Activated CD4-positive, alpha-beta T cell treated with anti-CD3 and anti-CD28 coated beads, Interleukin-10, Interleukin-2, amounts not matched to agents 100 ng/mL and 50 ng/mL, durations not matched to agents 16 hours and 8 hours (primary cell): ENCODE results near the gene KCP.

Source experiments
- DNase-seq: peaks from one replicate; pipeline ENCODE4 v3.0.0-alpha.2; 2020

The KCP gene

DNA sequence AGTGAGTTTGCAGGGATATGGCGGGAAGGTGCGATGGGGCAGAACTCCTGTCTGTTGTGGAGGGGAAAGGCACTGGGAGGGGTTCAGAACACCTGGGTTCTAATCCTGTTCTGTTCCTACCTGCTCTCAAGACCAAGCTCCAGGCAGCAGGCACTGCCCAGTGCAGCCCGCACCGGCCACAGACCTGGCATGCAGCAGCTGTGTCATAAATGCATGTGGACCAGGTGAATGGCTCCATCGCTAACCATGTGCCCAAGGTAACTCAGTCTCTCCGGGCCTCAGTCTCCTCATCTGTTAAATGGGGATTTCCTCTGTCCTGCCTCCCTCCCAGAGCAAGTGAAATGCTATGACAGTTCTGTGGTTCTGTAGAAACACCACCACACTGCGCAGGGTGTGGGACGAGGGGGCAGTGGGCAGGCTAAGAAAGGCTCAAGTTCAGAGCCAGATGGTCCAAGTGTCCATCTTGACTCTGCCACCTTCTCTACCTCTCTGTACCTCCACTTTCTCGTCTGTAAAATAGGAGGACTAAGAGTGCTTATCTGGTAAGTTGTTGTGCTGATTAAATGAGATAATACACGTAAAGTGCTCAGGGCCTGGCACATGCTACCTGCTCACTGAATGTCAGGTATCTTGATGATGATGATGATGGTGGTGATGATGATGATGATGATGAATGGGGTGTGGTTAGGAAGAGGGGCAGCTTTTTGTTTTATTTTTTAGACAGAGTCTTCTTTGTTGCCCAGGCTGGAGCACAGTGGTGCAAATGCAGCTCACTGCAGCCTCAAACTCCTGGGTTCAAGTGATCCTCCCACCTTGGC is 24.9 kb downstream of the KCP start:
- DNase-seq, result no peak

DNA sequence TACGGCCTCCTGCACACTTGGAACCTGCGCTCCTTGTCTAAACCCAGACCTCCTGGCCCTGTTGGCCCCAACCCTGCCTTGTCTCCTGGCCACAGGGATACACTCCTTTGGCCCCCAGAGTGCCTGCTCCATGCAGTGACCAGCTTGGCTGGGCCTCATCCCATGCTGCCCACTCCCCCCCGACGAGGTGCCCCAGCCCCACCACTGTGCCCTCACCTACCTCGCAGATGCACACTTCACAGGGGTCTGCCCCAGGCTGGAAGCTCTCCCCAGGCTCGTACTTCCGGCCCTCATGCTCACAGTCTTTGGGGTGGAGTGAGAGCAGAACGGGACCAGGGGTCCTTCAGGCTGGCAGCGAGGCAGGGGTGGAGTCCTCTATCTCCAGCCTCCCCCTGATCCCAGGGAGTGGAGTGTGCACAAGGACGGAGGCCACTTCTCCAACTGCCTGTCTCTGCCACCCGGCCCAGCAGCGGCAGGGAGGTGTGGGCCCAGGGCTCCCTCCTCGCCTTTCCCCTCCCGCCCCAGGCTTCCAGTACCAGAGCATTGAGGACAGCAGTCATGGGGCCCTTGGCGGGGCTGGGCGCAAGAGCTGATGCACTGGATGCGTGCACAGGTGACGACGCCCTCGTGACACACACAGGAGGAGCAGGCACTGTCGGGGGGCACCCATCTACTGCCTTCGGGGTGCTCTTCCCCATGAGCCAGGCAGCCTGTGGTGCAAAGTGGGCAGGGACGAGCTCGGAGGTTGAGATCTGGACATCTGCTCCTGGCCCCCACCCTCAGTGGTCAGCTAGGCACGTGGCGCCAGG is 25.7 kb downstream of the KCP start:
- DNase-seq, result no peak

DNA sequence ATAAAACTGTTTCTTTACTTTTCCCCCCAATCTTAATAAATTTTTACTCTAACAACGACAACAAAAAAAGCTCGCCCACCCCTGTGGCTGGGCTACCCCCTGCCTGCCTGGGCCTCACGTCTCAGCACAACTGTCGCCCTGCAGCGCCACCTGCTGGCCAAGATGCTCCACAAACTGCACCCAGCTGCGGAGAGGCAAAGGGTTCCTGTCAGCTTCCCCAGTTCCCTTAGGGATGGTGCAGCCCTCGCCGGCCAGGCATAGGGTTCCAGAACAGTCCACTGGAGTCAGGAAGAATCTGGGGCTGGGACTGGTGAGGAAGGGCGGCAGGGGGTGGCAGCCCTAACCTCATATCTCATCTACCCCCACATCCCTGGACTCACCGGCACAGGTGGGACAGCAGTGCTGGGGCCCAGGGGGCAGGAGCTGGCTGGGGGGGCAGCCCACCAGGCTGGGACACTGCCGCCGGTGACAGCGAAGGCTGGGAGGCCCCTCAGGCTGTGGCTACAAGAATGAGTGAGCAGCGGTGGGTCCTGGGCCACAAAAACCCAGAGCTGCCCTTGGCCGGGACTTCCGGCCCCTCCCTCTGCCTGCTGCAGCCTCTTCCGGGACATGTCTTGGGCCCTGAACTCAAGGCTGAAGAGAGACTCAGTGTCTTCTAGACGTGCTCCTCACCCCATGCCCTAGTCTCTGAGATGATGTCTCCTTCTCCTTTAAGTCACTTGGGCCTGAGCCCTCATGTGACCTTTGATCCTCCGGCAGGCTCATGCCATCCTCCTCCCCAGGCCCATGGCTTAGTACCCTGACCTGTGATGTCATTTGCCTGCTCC is 26.7 kb downstream of the KCP start:
- peak; percentile 85 for DNase-seq

DNA sequence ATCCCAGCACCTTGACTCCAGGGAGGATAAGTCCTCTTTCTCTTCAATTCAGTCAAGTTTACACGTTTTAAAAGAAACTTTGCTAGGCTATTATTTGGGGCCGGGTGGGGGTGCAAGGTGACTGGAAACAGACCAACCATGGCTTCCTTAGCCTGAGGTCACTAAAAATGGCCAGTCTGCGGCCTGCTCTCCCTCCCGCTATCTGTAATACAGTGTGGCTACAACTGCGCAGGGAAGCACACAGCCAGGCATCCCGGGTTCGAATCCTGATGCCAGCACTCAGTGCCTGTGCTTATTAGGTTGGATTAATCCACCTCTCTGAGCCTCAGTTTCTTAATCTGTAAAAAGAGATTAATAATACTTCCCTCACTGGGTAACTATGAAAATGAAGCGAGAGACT is 28.4 kb downstream of the KCP start:
- DNase-seq, result no peak

DNA sequence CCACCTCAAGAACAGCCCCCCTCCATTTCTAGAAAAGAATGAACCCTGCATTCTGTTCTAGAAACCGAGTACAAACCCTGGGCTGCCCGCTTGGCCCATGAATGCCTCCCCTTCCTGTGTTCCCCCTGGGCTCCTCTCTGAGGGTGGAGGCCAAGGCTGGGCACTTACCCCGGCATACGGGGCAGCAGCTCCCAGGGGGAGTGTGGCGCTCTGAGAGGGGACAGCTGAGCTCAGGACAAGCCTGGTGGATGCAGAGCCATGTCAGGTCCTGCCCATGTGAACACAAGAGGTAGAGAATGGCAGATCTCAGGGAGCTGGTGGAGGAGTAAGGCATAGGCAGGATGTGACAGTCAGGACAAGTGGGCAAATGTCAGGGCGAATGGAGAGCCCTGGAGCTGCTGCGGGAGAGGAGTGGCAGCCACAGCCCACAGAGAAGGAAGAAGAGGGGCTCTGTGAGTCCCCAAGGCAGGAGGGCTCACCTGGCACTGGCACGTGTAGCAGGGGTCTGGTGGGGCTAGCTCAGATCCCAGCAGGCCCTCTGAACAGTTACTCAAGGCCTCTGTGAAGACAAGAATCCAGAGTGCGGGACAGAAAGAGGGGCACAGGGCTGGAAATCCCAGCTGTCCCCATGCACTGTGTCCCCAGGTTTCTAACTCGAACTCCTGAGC is 28.9 kb downstream of the KCP start:
- no peak for DNase-seq

DNA sequence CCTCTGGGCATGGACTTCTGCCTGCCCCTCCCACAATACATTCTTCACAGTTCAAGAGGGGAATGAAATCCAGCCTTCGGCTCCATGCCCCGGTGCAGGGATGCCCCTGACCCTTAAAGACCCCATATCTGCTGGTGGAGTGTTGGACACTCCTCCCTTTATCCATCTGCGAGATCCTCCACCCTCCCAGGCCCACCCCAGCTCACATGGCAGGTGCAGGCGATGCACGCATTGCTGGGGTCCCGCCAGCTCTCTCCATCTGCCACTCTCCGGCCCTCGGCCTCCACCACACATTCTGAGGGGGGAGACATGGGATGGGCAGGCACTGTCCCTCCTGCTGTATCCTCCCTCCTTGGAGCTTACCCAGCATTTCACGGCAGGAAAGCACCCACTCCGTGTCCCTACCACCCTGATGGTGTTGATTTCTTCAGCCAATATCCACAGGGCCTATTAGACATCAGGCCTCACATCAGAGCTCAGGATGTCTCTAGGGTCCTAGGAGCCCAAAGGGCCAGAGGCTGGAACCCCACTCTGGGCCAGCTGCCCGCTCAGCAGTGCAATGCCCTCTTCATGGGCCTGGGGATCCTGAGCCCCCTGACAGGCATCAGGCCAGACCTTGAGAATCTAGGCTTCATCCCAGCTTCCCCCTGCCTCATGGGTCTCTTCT is 29.6 kb downstream of the KCP start:
- no peak for DNase-seq

DNA sequence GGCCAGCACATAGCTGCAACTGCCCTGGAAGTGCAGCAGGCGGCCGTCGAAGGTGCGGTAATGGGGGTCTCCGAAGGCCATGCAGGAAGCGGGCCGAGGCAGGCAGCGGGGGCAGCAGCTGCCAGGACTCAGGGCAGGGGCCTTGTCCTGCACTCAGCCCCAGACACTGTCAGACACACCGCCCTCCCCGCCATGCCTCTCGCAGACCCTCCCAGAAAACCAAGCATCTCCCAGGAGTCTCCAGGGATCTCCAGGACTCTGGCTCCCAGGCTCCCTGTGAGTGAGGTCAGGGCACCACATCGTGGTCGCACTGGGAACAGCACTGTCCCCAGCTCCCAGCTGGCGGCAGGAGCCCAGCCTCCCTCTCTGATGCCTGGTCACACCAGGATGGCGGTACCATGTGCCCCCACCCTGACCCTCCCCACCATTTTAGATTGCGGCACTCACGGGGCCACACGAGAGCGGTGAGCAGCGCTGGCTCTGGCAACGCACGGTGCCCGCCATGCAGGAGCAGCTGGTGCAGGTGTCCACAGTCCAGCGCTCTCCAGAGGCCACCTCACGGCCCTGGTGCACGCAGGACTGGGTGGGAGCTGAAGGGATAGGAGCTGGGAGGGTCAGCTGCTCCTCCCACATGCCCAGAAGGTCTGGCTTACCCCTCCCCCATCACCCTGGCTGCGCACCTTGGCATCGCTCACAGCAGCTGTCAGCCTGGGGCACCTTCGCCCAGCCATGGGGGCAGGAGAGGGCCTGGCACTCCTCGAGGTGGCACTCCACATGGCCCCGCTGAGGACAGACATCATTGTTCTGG is 30.4 kb downstream of the KCP start:
- no peak for DNase-seq

DNA sequence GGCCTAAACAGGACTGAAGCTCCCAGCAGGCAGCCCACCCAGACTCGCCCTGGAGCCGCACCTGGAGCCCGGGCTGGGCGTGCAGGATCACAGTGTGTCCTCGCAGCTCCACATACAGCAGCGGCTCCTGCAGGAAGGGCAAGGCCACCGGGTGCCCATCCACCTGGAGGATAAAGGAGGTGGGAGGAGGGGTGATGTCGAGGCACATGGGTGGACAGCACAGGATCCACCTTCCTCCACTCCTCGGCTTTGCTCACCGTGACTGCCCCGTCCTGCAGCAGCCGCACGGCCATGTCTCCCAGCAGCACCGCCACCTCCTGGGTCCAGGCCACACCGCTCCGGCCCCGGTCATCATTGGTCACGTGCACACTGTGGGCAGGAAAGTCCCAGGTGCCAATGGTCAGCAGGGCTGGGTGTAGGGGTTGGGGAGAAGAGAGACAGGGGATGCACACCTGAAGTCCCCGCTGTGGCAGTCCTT is 31.0 kb downstream of the KCP start:
- DNase-seq, result no peak

DNA sequence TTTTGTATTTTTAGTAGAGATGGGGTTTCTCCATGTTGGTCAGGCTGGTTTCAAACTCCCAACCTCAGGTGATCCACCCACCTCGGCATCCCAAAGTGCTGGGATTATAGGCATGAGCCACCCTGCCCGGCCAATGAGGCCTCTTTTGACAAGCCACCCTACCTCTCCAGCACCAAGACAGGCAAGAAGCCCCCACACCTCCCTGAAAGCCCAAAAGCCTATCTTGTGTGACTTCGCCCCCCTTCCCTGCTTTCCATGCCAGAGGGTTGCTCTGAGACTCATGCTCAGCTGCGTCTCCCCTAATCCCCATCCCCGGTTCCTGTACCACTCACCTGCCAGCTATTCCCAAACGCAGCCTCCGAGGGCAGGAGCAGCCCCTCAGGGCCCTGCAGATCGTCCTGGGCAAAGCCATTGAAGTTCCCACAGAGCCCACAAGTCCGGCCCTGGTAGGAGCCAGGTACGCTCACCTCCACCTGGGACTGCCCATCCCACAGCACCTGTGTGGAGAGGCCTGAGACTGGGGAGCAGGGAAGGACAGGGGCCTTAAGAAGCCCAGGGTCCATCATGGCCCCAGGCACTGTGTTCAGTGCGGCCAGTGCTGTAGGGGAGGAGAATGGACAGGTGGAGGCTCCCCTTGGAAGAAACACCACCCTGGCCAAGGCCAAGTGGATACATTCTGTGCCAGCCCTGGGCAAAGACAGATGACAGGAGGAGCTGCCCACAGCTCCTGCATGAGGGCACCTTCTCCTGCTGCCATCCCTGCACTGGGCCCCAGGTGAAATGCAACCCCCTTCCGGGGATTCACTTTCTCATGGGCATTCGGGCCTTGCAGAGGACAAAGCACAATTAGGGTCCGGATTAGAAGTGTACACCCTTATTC is 32.0 kb downstream of the KCP start:
- DNase-seq, result no peak

DNA sequence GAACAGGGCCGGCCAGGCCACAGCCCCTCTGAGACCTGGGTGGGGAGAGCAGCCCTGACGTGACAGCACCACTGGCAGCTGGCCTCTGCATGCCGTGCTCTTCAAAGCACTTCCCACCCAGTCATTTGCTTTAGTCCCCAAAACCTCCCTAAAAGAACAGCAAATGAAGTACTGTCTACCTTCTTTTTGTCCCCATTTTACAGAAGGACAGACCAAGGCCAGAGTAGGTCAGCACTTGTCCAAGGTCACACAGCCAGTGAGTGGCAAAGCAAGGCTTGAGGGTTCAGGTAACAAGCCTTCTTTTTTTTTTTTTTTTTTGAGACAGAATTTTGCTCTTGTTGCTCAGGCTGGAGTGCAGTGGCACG is 32.8 kb downstream of the KCP start:
- no peak for DNase-seq

DNA sequence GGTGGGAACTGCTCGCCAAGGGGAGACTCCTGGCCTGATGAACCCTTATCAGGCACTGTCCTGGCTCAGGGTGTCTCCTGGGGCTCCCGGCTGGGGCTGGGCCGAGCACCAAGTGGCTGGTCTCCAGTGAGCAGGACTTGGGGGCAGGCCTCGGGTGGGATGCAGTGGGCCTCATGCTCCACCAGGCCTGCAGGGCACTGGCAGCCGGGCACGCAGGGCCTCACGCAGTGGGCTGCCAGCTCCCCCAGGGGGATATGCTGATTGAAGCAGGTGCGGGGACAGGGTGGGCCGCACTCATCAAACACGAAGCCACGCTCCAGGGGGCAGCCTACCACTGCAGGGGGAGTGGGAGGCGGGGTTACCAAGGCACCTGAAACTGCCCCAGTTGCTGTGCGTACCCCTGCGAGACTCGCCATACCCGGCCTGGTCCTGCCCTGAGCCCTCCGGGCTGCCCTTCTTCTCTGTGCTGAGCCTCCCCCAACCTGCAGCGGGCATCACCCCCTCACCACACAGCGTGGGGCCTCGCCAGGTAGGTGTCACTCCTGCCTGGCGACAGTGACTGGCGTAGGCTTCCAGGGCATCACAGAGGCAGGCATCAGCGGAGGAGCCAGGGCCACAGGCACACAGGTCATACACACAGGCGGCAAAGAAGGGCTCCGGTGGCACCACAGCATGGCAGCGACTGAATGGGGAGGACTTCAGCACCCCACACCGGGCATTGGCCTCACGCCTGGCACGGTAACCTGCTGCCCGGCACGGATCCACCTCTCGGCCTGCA is 33.3 kb downstream of the KCP start:
- DNase-seq, result no peak

DNA sequence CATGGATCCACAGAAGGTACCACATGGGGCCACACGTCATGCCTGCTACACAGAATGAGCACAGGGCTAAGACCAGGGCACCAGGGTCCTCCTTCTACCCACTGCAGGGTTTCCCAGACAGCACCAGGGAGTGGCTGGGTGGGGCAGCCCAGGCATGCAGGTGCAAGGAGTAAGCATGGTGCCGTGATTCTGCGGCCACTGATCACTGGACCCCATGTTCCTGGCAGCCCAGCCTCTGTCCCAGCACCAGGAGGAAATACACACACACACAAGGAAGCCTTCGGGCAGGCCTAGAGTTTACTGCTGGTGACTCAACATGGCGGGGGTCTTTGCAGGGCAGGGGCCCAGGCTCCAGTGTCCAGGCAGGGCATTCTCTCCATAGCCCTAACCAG is 33.9 kb downstream of the KCP start:
- DNase-seq, result no peak

DNA sequence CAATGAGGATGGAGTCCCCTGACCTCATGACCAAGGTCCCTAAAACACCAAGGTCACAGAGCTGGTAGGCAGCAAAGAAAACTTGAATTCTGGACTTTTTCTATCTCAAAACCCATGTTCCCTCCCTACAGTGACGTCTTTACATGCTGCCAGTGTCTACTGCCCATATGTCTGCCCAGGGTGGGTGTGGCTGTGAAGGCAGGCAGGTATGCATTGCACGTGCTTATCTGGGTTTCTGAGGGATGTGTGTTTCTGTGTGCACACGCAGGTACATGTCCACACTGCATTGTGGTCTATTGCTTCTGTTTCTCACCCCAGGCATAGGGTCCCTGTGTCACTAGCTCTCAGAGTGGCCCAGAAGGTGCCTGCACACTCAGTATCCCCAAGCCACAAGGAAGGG is 34.4 kb downstream of the KCP start:
- DNase-seq, result no peak

DNA sequence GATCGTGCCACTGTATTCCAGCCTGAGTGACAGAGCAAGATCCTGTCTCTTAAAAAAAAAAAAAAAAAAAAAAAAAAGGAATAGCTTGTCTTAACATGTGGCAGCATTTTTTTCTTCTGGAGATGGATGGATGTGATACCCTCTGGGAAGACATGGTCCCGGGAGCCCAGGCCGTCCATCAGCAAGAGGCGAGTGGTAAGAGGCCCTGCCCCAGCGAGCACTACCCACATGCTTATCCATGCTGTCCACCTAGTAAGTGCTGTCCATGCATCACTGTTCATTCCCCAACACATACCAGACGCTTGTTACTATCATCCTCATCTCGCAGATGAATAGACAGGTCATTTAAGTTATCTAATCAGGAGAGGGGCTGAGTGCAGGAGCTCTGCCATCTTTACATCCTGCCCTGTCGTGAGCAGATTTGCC is 35.0 kb downstream of the KCP start:
- DNase-seq, result no peak

DNA sequence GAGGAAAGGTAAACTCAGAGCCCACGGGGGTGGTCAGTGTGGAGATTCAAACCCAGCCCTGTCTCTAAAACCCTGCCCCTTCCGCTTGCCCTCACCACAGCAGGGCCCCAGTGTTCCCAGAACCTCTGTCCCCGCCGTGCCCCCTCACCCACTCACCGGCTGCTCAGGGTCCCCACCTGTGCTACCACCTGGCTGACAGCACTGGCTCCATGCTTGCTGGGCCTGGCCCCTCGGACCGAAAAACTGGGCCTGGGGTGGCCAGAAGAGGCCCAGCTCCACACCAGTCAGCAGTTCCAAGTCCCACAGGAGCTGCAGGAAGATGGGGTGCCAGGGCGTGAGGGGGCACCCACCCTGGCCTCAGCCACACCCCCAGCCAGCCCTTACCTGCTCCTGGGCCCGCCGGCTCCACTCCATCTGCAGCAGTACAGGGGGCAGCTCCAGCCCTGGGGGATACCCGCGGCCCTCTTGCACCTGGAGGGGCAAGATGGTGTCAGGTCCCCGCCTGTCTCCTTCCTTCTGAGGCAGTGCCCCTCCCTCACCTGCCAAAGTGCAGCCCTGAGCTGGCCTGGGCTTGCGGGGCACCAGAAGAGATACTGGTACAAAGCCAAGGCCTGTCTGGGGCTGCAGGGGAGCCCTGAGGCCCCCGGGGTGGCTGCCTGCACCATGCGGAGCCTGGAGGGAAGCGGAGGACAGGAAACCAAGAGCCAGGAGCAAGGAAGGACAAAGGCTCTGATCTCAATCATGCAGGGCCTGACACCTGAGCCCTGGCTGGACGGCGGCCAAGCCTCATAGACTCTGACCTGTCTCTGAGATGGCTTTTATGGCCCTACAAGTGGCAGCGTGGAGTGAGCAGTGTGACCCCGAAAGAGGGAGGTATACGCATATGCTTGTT is 36.1 kb downstream of the KCP start:
- no peak for DNase-seq

DNA sequence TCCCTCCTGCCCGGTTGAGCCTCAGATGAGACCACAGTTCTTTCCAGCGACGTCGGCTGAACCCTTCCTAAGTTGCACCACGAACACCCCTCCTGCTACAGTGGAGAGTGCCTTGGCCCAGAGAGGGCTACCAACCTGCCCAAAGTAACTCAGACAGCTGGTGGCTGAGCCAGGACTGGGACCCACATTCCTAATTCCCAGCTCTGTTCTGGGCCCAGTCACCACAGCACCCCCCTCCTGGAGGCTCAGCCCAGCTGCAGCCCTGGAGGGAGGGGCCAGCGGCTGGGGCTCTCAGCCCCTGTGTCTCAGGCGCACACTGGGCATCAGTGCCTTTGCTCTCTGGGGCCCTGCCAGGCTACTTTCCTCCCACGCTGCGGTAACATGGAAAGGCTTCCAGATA is 37.3 kb downstream of the KCP start:
- DNase-seq, result no peak

DNA sequence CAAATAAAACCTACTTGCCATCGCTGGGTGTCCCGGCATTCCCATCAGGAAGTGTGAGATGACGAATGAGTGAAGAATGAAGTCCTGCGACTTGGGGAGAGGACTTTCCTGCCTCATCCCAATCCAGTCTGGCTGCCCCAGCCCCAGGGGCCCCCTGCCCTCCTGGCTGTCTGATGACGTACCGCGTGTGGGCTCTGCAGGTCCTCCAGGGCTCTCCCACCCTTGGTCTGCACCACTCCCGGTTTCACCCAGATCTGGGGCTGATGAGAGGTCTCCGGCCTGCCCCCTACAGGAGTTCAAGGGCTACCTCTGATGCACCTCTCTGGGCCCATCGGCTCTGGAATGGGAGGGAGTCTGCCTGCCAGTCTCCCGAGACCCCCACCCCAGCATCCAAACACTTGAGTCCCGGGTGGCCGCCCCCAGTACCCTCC is 38.1 kb downstream of the KCP start:
- DNase-seq, result no peak

DNA sequence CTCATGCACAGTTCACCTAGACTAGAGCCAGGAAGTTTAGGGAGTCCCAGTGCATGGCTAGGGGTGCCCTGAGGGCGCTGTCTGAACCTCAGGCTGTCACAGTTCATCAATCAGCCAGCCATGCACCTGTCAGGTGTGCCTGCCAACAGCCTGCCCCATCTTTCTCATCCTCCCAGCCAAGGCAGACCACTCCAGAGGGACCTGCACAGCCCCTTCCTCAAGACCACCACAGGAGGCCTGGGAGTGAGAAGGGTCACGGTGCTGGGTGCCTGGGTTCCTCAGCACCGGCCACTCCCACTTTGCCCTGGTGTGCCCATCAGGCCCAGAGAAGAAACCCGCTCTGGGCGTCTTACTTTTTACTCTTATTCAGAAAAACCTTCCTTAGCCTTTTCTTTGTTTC is 39.5 kb downstream of the KCP start:
- no peak for DNase-seq

DNA sequence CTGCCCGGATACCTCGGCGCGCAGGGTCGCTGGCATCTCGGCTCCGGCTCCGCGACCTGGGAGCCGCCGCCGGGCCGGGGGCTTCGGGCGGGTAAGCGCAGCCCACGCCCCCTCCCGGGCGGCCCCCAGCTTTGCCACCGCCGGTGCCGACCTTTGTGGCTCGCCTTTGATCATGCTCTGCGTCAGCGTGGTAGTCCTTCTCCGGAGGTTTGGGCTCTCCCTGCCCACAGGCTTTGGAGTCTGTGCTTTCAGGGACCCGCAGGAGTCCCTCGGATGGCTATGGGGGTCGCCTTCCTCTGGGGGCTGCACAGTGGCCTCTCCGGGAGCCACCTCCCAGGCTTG is 40.6 kb downstream of the KCP start:
- DNase-seq, result no peak
